ENCODE measurements around the gene CARD11. TPM values are rescaled to one million over a fixed set of nuclear protein-coding genes. Genes with fewer than 3 reads are reported as not detected.

CARD11 gene
- total RNA-seq, 4 donors from 2014 or later = 0.24 to 0.38 (median 0.29) TPM; not detected in 1

- DNase-seq (ENCODE audit: low spot score in 2 of 2) = peak; percentile 13 to 37
- Histone ChIP-seq H3K27me3 (peaks cover 10% of the 10 kb centered on the region), H3K9me3 (no peaks in the 10 kb centered on the region), H3K27ac (no peak overlapping the region), H3K36me3 (no peaks in the 10 kb centered on the region), H3K4me3 (no peak overlapping the region), H3K4me1 (peaks cover 4% of the 10 kb centered on the region)
- no peak for TF ChIP-seq CTCF (IDR thresholded peaks at IDR 0.05)
- TF ChIP-seq POLR2A (IDR thresholded peaks at IDR 0.05) = no peak
- TF ChIP-seq POLR2AphosphoS5 (IDR thresholded peaks at IDR 0.05) = no peak
- no peak for TF ChIP-seq EP300 (IDR thresholded peaks at IDR 0.05)
- 87% methylated on average over 10 of the region's 10 CpGs for WGBS
These were observed 46.7 kb downstream of the CARD11 start for GRCh38 chr7:2997014-2997413.

GRCh38 chr7:2996141-2996540 is 47.5 kb downstream of the CARD11 start:
- H3K36me3 ChIP-seq = no peaks in the 10 kb centered on the region
- TF ChIP-seq CTCF (IDR thresholded peaks at IDR 0.05) (no peak), POLR2AphosphoS5 (IDR thresholded peaks at IDR 0.05) (no peak), POLR2A (IDR thresholded peaks at IDR 0.05) (no peak), EP300 (IDR thresholded peaks at IDR 0.05) (no peak)
- no peak for DNase-seq (ENCODE audit: low spot score in 2 of 2)
- no peaks in the 10 kb centered on the region for H3K9me3 ChIP-seq
- H3K27me3 ChIP-seq = peaks cover 10% of the 10 kb centered on the region
- H3K27ac ChIP-seq = no peak overlapping the region
- no peak overlapping the region for H3K4me3 ChIP-seq
- 85% methylated on average over 4 of the region's 4 CpGs for WGBS
- peaks cover 4% of the 10 kb centered on the region for H3K4me1 ChIP-seq

GRCh38 chr7:2993868-2994267 is 49.8 kb downstream of the CARD11 start:
- peaks cover 10% of the 10 kb centered on the region for H3K27me3 ChIP-seq
- no peak overlapping the region for H3K4me3 ChIP-seq
- 71% methylated on average over 14 of the region's 14 CpGs for WGBS
- TF ChIP-seq POLR2AphosphoS5 (IDR thresholded peaks at IDR 0.05) (no peak), EP300 (IDR thresholded peaks at IDR 0.05) (no peak), CTCF (IDR thresholded peaks at IDR 0.05) (no peak), POLR2A (IDR thresholded peaks at IDR 0.05) (no peak)
- H3K27ac ChIP-seq = no peak overlapping the region
- H3K4me1 ChIP-seq = peaks cover 4% of the 10 kb centered on the region
- no peaks in the 10 kb centered on the region for H3K36me3 ChIP-seq
- no peak for DNase-seq (ENCODE audit: low spot score in 2 of 2)
- H3K9me3 ChIP-seq = no peaks in the 10 kb centered on the region

- Histone ChIP-seq H3K27me3 (peaks cover 10% of the 10 kb centered on the region), H3K27ac (no peak overlapping the region), H3K9me3 (no peaks in the 10 kb centered on the region), H3K4me1 (peaks cover 4% of the 10 kb centered on the region), H3K4me3 (no peak overlapping the region), H3K36me3 (no peaks in the 10 kb centered on the region)
- 59% methylated on average over 17 of the region's 17 CpGs for WGBS
- DNase-seq (ENCODE audit: low spot score in 2 of 2) = no peak
- TF ChIP-seq CTCF (IDR thresholded peaks at IDR 0.05) = no peak
- no peak for TF ChIP-seq EP300 (IDR thresholded peaks at IDR 0.05)
- TF ChIP-seq POLR2AphosphoS5 (IDR thresholded peaks at IDR 0.05) = no peak
- TF ChIP-seq POLR2A (IDR thresholded peaks at IDR 0.05) = no peak
These were observed 50.3 kb downstream of the CARD11 start for GRCh38 chr7:2993396-2993795.

- Histone ChIP-seq H3K9me3 (no peaks in the 10 kb centered on the region), H3K4me1 (peaks cover 4% of the 10 kb centered on the region), H3K27ac (no peak overlapping the region), H3K27me3 (peaks cover 10% of the 10 kb centered on the region), H3K36me3 (no peaks in the 10 kb centered on the region), H3K4me3 (no peak overlapping the region)
- WGBS = 79% methylated on average over 6 of the region's 6 CpGs
- no peak for DNase-seq (ENCODE audit: low spot score in 2 of 2)
- no peak for TF ChIP-seq CTCF (IDR thresholded peaks at IDR 0.05)
- TF ChIP-seq EP300 (IDR thresholded peaks at IDR 0.05) = no peak
These were observed 52.7 kb downstream of the CARD11 start for GRCh38 chr7:2990949-2991470.

Measured in suprapubic skin (tissue), 4 donors.